Activated naive CD4-positive, alpha-beta T cell treated with anti-CD3 and anti-CD28 coated beads, Interleukin-2, amount 50 U/mL, for 72 hours (primary cell): ENCODE results near the gene CD300E. TPM values are rescaled to one million over a fixed set of nuclear protein-coding genes. Genes with fewer than 3 reads are reported as not detected.
"Not testable (repeated sequence)": the region's sequence is repeated elsewhere in the genome, so short reads cannot be mapped to it uniquely, and the experiment has no call there.

Source experiments
- ATAC-seq, 2 donors: fragments of 150-1000 bp; cut with Tn5 transposase; 2 replicates each; pipeline ENCODE4 v1.10.0; 2021; ENCODE audit warnings: mild to moderate bottlenecking in 2 of 2, moderate library complexity in 2 of 2
- DNase-seq, 2 donors: peaks; one replicate each; pipeline ENCODE4 v3.0.0; 2021 to 2022; ENCODE audit warnings: low spot score in 2 of 2
- H3K27ac Mint-ChIP-seq, 2 donors: one replicate each; pipeline ENCODE4 v1.8.0; 2022; ENCODE audit warnings: mild to moderate bottlenecking in 2 of 2, mixed read lengths in 2 of 2
- H3K36me3 Mint-ChIP-seq, 2 donors: one replicate each; pipeline ENCODE4 v1.8.0; 2022; ENCODE audit warnings: mixed read lengths in 2 of 2
- H3K9me3 Mint-ChIP-seq, 2 donors: one replicate each; pipeline ENCODE4 v1.8.0; 2022; ENCODE audit warnings: mixed read lengths in 2 of 2
- total RNA-seq, 2 donors: library from RNA; stranded (reverse); gene quantifications; one replicate each; pipeline ENCODE4 v1.2.3, GENCODE V29; 2022

The CD300E gene
- total RNA-seq, 2 donors from 2014 or later: not detected

- Mint-ChIP-seq H3K36me3 (no peaks in the 10 kb centered on the region), H3K9me3 (no peaks in the 10 kb centered on the region), H3K27ac (no peak overlapping the region)
- no peak for ATAC-seq
- DNase-seq: no peak
Measured at GRCh38 chr17:74641224-74641957, 17.9 kb upstream of the CD300E start.

GRCh38 chr17:74639704-74640151 lies 16.2 kb upstream of the CD300E start:
- H3K9me3 Mint-ChIP-seq: no peaks in the 10 kb centered on the region
- peak; percentile 33 to 71 for ATAC-seq
- H3K36me3 Mint-ChIP-seq: no peaks in the 10 kb centered on the region
- DNase-seq: peak in 1 of 2 donors; percentile 7
- no peak overlapping the region for H3K27ac Mint-ChIP-seq

- Mint-ChIP-seq H3K36me3 (no peaks in the 10 kb centered on the region), H3K9me3 (no peaks in the 10 kb centered on the region), H3K27ac (no peak overlapping the region)
- no peak for DNase-seq
- no peak for ATAC-seq
Measured at GRCh38 chr17:74637926-74638325, 14.4 kb upstream of the CD300E start.

GRCh38 chr17:74637265-74637664 lies 13.7 kb upstream of the CD300E start:
- Mint-ChIP-seq H3K27ac (no peak overlapping the region), H3K9me3 (no peaks in the 10 kb centered on the region), H3K36me3 (no peaks in the 10 kb centered on the region)
- DNase-seq (peak in 1 of 2 donors; percentile 14), ATAC-seq (no peak)

- peak in 1 of 2 donors; percentile 1 for DNase-seq
- not testable (repeated sequence) for H3K27ac Mint-ChIP-seq, H3K9me3 Mint-ChIP-seq, H3K36me3 Mint-ChIP-seq, ATAC-seq
Measured at GRCh38 chr17:74636541-74637085, 13.1 kb upstream of the CD300E start.

GRCh38 chr17:74635418-74635817 lies 11.9 kb upstream of the CD300E start:
- no peaks in the 10 kb centered on the region for H3K9me3 Mint-ChIP-seq
- H3K36me3 Mint-ChIP-seq: no peaks in the 10 kb centered on the region
- peak in 1 of 2 donors; percentile 31 for DNase-seq
- no peak overlapping the region for H3K27ac Mint-ChIP-seq
- ATAC-seq: no peak

- no peak for ATAC-seq
Measured at GRCh38 chr17:74633326-74633725, 9.8 kb upstream of the CD300E start.

GRCh38 chr17:74632617-74633016 lies 9.1 kb upstream of the CD300E start:
- Mint-ChIP-seq H3K27ac (no peak overlapping the region), H3K36me3 (no peaks in the 10 kb centered on the region), H3K9me3 (no peaks in the 10 kb centered on the region)
- DNase-seq (no peak), ATAC-seq (no peak)

More at GRCh38 chr17:74633326-74633725, 9.8 kb upstream of the CD300E start:
- H3K27ac Mint-ChIP-seq: no peak overlapping the region
- DNase-seq: no peak
- H3K9me3 Mint-ChIP-seq: no peaks in the 10 kb centered on the region
- no peaks in the 10 kb centered on the region for H3K36me3 Mint-ChIP-seq

GRCh38 chr17:74631468-74632450 lies 8.2 kb upstream of the CD300E start:
- Mint-ChIP-seq H3K9me3 (no peaks in the 10 kb centered on the region), H3K27ac (no peak overlapping the region), H3K36me3 (no peaks in the 10 kb centered on the region)
- no peak for DNase-seq
- ATAC-seq: no peak

- H3K9me3 Mint-ChIP-seq: not testable (repeated sequence)
Measured at GRCh38 chr17:74630251-74630650, 6.7 kb upstream of the CD300E start.

GRCh38 chr17:74625661-74626060 lies 2.1 kb upstream of the CD300E start:
- H3K36me3 Mint-ChIP-seq: no peaks in the 10 kb centered on the region
- ATAC-seq: no peak
- H3K9me3 Mint-ChIP-seq: no peaks in the 10 kb centered on the region
- DNase-seq: peak in 1 of 2 donors; percentile 6
- no peak overlapping the region for H3K27ac Mint-ChIP-seq

More at GRCh38 chr17:74630251-74630650, 6.7 kb upstream of the CD300E start:
- not testable (repeated sequence) for H3K36me3 Mint-ChIP-seq, H3K27ac Mint-ChIP-seq, DNase-seq, ATAC-seq

GRCh38 chr17:74624131-74624530 lies 593 bp upstream of the CD300E start:
- H3K27ac Mint-ChIP-seq: no peak overlapping the region
- DNase-seq (no peak), ATAC-seq (no peak)
- H3K36me3 Mint-ChIP-seq: no peaks in the 10 kb centered on the region
- H3K9me3 Mint-ChIP-seq: no peaks in the 10 kb centered on the region

GRCh38 chr17:74619077-74619673 lies 4.4 kb downstream of the CD300E start:
- H3K27ac Mint-ChIP-seq: peak overlapping the region in 1 of 2 donors; percentile 6
- H3K36me3 Mint-ChIP-seq: no peaks in the 10 kb centered on the region
- no peaks in the 10 kb centered on the region for H3K9me3 Mint-ChIP-seq
- DNase-seq (no peak), ATAC-seq (no peak)

- H3K27ac Mint-ChIP-seq: no peak overlapping the region
- no peaks in the 10 kb centered on the region for H3K9me3 Mint-ChIP-seq
- DNase-seq: no peak
- no peak for ATAC-seq
- no peaks in the 10 kb centered on the region for H3K36me3 Mint-ChIP-seq
Measured at GRCh38 chr17:74618451-74618850, 5.1 kb downstream of the CD300E start.

GRCh38 chr17:74616696-74617095 lies 6.8 kb downstream of the CD300E start:
- no peak overlapping the region for H3K27ac Mint-ChIP-seq
- ATAC-seq (no peak), DNase-seq (no peak)
- no peaks in the 10 kb centered on the region for H3K9me3 Mint-ChIP-seq
- H3K36me3 Mint-ChIP-seq: no peaks in the 10 kb centered on the region

- no peak for DNase-seq
- no peak for ATAC-seq
- H3K27ac Mint-ChIP-seq: no peak overlapping the region
- no peaks in the 10 kb centered on the region for H3K36me3 Mint-ChIP-seq
- no peaks in the 10 kb centered on the region for H3K9me3 Mint-ChIP-seq
Measured at GRCh38 chr17:74612046-74612445, 11.5 kb downstream of the CD300E start.

- Mint-ChIP-seq H3K36me3 (no peaks in the 10 kb centered on the region), H3K9me3 (no peaks in the 10 kb centered on the region), H3K27ac (no peak overlapping the region)
- no peak for ATAC-seq
- DNase-seq: no peak
Measured at GRCh38 chr17:74610108-74610507, 13.4 kb downstream of the CD300E start.
